Vagina (tissue), 2 donors: ENCODE data around the gene MYO1D. TPM values are rescaled to one million over a fixed set of nuclear protein-coding genes. Genes with fewer than 3 reads are reported as not detected.
"Not testable (repeated sequence)": the region's sequence is repeated elsewhere in the genome, so short reads cannot be mapped to it uniquely, and the experiment has no call there.

Source experiments
- DNase-seq, 2 donors: peaks; one replicate each; pipeline ENCODE4 v3.0.0-alpha.2; 2017; ENCODE audit errors: extremely low spot score in 2 of 2
- H3K27ac ChIP-seq: fragments of 200-600 bp; sonication (generic); one replicate; pipeline ENCODE4 v1.5.1; 2019
- H3K27me3 ChIP-seq: fragments of 200-600 bp; sonication (generic); one replicate; pipeline ENCODE4 v1.5.1; 2019
- H3K36me3 ChIP-seq, 2 donors: fragments of 200-600 bp; sonication (generic); one replicate each; pipeline ENCODE4 v1.5.1; 2017 to 2019
- H3K4me1 ChIP-seq: fragments of 200-600 bp; sonication (generic); one replicate; pipeline ENCODE4 v1.5.1; 2019
- H3K4me3 ChIP-seq, 2 donors: fragments of 200-600 bp; sonication (generic); 1 replicate in 1 of 2; 2 replicates in 1 of 2; pipeline ENCODE4 v1.5.1; 2016 to 2019
- H3K9me3 ChIP-seq: fragments of 200-600 bp; sonication (generic); one replicate; pipeline ENCODE4 v1.5.1; 2019
- POLR2A ChIP-seq, 2 donors: fragments of 450-650 bp; IDR thresholded peaks; one replicate each; pipeline ENCODE4 v1.6.1; 2017; ENCODE audit warnings: antibody characterized with exemption in 2 of 2, mild to moderate bottlenecking in 2 of 2, moderate library complexity in 2 of 2
- POLR2AphosphoS5 ChIP-seq, 2 donors: sonication (generic); formaldehyde crosslinking; IDR thresholded peaks; one replicate each; pipeline ENCODE4 v1.9.0; 2017; ENCODE audit warnings: antibody characterized with exemption in 2 of 2, mild to moderate bottlenecking in 2 of 2, low read depth in 1 of 2; ENCODE audit not compliant: insufficient read depth in 1 of 2
- intact Hi-C: fragments of 100-400 bp; cut with DNase I; formaldehyde crosslinking; loops from one replicate; pipeline ENCODE4 v1.15.1; 2023
- total RNA-seq: library from RNA; depleted of rRNA; stranded (reverse); fragments of >200 nt; gene quantifications from one replicate; pipeline ENCODE4 v1.2.3, GENCODE V29; 2016
- TF ChIP-seq, protein P1 (sequence below), 3 experiments: fragments of 450-650 bp in 2 of 3; fragments of 200-600 bp in 1 of 3; sonication (generic) in 1 of 3; IDR thresholded peaks; one replicate each; pipeline ENCODE4 v1.5.1; 2017 to 2019; ENCODE audit warnings: antibody characterized with exemption in 3 of 3, mild to moderate bottlenecking in 2 of 3, moderate library complexity in 2 of 3

Gene MYO1D
- total RNA-seq, 1 donor from 2014 or later, result 44.7 TPM

DNA sequence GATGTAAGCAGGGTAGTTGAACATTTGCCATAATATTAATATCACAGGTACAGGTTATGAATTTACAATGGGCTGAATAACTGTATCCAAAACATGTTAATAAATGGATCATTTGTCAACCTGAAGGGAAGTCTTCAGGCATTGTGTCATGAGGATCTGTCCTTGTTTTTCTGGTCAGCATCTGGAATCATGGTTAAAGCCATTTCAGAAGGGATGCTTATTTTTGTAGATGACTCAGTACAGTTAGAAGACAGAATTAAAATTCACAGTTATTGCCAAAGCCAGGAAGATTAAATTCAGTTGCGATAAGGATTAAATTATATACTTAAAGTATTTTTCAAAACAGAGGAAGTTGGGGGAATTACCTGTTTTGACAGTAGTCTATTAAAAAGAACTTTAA is 424.6 kb downstream of the MYO1D start:
- H3K4me1 ChIP-seq, result peaks cover 2% of the 10 kb centered on the region
- peaks cover 0 to 64% of the 10 kb centered on the region in 2 donors for H3K36me3 ChIP-seq
- H3K9me3 ChIP-seq, result no peaks in the 10 kb centered on the region
- no peaks in the 10 kb centered on the region for H3K27me3 ChIP-seq
- TF ChIP-seq, protein P1, sequence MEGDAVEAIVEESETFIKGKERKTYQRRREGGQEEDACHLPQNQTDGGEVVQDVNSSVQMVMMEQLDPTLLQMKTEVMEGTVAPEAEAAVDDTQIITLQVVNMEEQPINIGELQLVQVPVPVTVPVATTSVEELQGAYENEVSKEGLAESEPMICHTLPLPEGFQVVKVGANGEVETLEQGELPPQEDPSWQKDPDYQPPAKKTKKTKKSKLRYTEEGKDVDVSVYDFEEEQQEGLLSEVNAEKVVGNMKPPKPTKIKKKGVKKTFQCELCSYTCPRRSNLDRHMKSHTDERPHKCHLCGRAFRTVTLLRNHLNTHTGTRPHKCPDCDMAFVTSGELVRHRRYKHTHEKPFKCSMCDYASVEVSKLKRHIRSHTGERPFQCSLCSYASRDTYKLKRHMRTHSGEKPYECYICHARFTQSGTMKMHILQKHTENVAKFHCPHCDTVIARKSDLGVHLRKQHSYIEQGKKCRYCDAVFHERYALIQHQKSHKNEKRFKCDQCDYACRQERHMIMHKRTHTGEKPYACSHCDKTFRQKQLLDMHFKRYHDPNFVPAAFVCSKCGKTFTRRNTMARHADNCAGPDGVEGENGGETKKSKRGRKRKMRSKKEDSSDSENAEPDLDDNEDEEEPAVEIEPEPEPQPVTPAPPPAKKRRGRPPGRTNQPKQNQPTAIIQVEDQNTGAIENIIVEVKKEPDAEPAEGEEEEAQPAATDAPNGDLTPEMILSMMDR (IDR thresholded peaks at IDR 0.05), result no peak
- TF ChIP-seq POLR2A (IDR thresholded peaks at IDR 0.05), result no peak
- TF ChIP-seq POLR2AphosphoS5 (IDR thresholded peaks at IDR 0.05; ENCODE audit: insufficient read depth in 1 of 2, low read depth in 1 of 2), result no peak
- no peak overlapping the region for H3K27ac ChIP-seq
- intact Hi-C loops, result no loop called here
- H3K4me3 ChIP-seq, result no peak overlapping the region
- no peak for DNase-seq

- intact Hi-C loops, result no loop called here
- Histone ChIP-seq H3K27me3 (no peaks in the 10 kb centered on the region), H3K4me3 (no peak overlapping the region), H3K4me1 (peaks cover 6% of the 10 kb centered on the region), H3K36me3 (peaks cover 0 to 60% of the 10 kb centered on the region in 2 donors), H3K27ac (no peak overlapping the region), H3K9me3 (no peaks in the 10 kb centered on the region)
- TF ChIP-seq POLR2AphosphoS5 (IDR thresholded peaks at IDR 0.05; ENCODE audit: insufficient read depth in 1 of 2, low read depth in 1 of 2) (no peak), POLR2A (IDR thresholded peaks at IDR 0.05) (no peak)
- TF ChIP-seq, protein P1 (IDR thresholded peaks at IDR 0.05), result no peak
- no peak for DNase-seq
These were observed 425.0 kb downstream of the MYO1D start for GRCh38 chr17:32451879-32452278.

DNA sequence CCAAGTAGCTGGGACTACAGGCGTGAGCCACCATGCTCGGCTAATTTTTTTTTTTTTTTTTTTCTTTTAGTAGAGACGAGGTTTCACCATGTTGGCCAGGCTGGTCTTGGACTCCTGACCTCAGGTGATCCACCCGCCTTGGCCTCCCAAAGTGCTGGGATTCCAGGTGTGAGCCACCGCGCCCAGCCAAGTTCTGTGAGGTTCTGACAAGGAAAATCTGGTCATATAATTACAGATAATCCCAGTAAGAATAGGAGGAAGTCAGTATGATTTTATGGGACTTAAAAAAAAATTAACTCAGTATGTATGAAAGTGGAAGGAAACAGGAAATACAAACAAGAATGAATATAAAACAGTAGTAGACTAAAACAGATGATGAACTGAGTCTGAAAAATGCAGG is 426.5 kb downstream of the MYO1D start:
- Histone ChIP-seq H3K36me3 (peaks cover 0 to 49% of the 10 kb centered on the region in 2 donors), H3K4me1 (peaks cover 21% of the 10 kb centered on the region)
- intact Hi-C loops, H3K4me3 ChIP-seq, H3K27me3 ChIP-seq, H3K27ac ChIP-seq, DNase-seq, H3K9me3 ChIP-seq: not testable (repeated sequence)

- Histone ChIP-seq H3K9me3 (no peaks in the 10 kb centered on the region), H3K4me3 (no peak overlapping the region), H3K4me1 (peaks cover 23% of the 10 kb centered on the region), H3K27ac (no peak overlapping the region), H3K27me3 (no peaks in the 10 kb centered on the region), H3K36me3 (peaks cover 0 to 45% of the 10 kb centered on the region in 2 donors)
- intact Hi-C loops, result no loop called here
- no peak for DNase-seq
- TF ChIP-seq, protein P1 (IDR thresholded peaks at IDR 0.05), result no peak
- no peak for TF ChIP-seq POLR2AphosphoS5 (IDR thresholded peaks at IDR 0.05; ENCODE audit: insufficient read depth in 1 of 2, low read depth in 1 of 2)
- no peak for TF ChIP-seq POLR2A (IDR thresholded peaks at IDR 0.05)
These were observed 427.0 kb downstream of the MYO1D start for GRCh38 chr17:32449963-32450362.

DNA sequence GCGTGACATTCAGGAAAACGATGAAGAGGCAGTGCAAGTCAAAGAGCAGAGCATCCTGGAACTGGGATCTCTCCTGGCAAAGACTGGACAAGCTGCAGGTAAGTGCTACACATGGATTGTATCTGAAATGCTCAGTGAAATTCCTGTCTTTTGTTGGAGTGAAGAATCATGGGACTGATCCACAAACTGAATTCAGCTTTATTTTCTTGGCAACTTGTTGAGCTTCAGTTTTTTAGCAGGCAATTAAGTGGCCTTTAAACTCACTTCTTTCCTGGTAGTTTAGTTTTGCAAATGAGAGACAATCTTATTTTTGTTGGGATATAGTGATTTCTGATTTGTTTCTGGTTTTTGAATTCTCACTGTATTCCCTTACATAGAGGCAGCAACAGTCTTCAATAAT is 430.0 kb downstream of the MYO1D start:
- intact Hi-C loops, result no loop called here
- DNase-seq, result no peak
- peaks cover 0 to 33% of the 10 kb centered on the region in 2 donors for H3K36me3 ChIP-seq
- H3K4me1 ChIP-seq, result peaks cover 28% of the 10 kb centered on the region
- H3K9me3 ChIP-seq, result no peaks in the 10 kb centered on the region
- H3K27ac ChIP-seq, result no peak overlapping the region
- no peaks in the 10 kb centered on the region for H3K27me3 ChIP-seq
- no peak overlapping the region for H3K4me3 ChIP-seq
- TF ChIP-seq, protein P1 (IDR thresholded peaks at IDR 0.05), result no peak
- TF ChIP-seq POLR2A (IDR thresholded peaks at IDR 0.05), result no peak
- TF ChIP-seq POLR2AphosphoS5 (IDR thresholded peaks at IDR 0.05; ENCODE audit: insufficient read depth in 1 of 2, low read depth in 1 of 2), result no peak
